ENCODE data around the gene ZBTB40. TPM values are rescaled to one million over a fixed set of nuclear protein-coding genes. Genes with fewer than 3 reads are reported as not detected.

The ZBTB40 gene
- total and polyA plus RNA-seq, 4 donors: 6.6 to 19.3 (median 12.0) TPM

GRCh38 chr1:22454476-22455056, 2.9 kb downstream of the ZBTB40 start:
- no peak overlapping the region for H3K4me3 ChIP-seq
- DNase-seq (peak in 2 of 3 donors; percentile 37 to 55), ATAC-seq (ENCODE audit: insufficient read depth, low FRiP score) (no peak)
- H3K9ac ChIP-seq (ENCODE audit: insufficient read depth in 1 of 2, low read length in 2 of 2): peak overlapping the region in 1 of 2 donors; percentile 8
- H3K36me3 ChIP-seq (ENCODE audit: control insufficient read depth in 4 of 4, insufficient read depth in 4 of 4, low read length in 4 of 4): no peaks in the 10 kb centered on the region
- TF ChIP-seq, protein P1, sequence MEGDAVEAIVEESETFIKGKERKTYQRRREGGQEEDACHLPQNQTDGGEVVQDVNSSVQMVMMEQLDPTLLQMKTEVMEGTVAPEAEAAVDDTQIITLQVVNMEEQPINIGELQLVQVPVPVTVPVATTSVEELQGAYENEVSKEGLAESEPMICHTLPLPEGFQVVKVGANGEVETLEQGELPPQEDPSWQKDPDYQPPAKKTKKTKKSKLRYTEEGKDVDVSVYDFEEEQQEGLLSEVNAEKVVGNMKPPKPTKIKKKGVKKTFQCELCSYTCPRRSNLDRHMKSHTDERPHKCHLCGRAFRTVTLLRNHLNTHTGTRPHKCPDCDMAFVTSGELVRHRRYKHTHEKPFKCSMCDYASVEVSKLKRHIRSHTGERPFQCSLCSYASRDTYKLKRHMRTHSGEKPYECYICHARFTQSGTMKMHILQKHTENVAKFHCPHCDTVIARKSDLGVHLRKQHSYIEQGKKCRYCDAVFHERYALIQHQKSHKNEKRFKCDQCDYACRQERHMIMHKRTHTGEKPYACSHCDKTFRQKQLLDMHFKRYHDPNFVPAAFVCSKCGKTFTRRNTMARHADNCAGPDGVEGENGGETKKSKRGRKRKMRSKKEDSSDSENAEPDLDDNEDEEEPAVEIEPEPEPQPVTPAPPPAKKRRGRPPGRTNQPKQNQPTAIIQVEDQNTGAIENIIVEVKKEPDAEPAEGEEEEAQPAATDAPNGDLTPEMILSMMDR (IDR thresholded peaks at IDR 0.05; ENCODE audit: control extremely low read depth, extremely low read depth): no peak
- H3K9me3 ChIP-seq (ENCODE audit: control insufficient read depth in 4 of 4, insufficient read depth in 3 of 4, low read length in 3 of 4): no peaks in the 10 kb centered on the region
- WGBS, 2 donors: 74 to 87% methylated on average over 4 of the region's 4 CpGs
- peaks cover 4 to 52% (median 26%) of the 10 kb centered on the region in 5 donors for H3K4me1 ChIP-seq (ENCODE audit: control insufficient read depth in 5 of 5, insufficient read depth in 5 of 5, low read length in 5 of 5)
- no peaks in the 10 kb centered on the region for H3K27me3 ChIP-seq (ENCODE audit: control insufficient read depth in 3 of 3, insufficient read depth in 3 of 3, low read length in 2 of 3)
- peak overlapping the region in 1 of 2 donors; percentile 43 for H3K27ac ChIP-seq (ENCODE audit: low read depth in 1 of 2, low read length in 1 of 2)

DNA sequence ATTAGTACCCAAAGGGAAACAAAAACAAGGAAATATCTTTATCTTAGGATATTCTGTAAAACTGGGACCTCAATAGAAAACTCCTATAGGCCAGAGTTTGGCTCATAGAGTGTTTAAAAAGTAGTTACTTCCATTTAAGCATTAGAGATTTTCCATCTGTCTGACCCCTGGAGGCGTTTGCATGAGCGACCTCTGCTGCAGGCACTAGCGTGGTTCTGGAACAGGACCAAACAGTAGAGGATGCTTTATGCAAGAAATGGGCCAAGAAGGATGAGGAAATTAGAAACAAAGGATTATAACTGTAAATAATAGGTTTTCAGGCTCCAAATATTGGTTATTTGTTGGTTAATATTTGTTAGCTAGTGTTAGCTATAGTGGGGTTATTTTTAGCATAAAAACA, 5.7 kb downstream of the ZBTB40 start:
- Histone ChIP-seq H3K27me3 (ENCODE audit: control insufficient read depth in 3 of 3, insufficient read depth in 3 of 3, low read length in 2 of 3) (no peaks in the 10 kb centered on the region), H3K9me3 (ENCODE audit: control insufficient read depth in 4 of 4, insufficient read depth in 3 of 4, low read length in 3 of 4) (no peaks in the 10 kb centered on the region), H3K4me3 (no peak overlapping the region), H3K36me3 (ENCODE audit: control insufficient read depth in 4 of 4, insufficient read depth in 4 of 4, low read length in 4 of 4) (no peaks in the 10 kb centered on the region), H3K27ac (ENCODE audit: low read depth in 1 of 2, low read length in 1 of 2) (no peak overlapping the region), H3K4me1 (ENCODE audit: control insufficient read depth in 5 of 5, insufficient read depth in 5 of 5, low read length in 5 of 5) (peaks cover 7 to 52% (median 26%) of the 10 kb centered on the region in 5 donors), H3K9ac (ENCODE audit: insufficient read depth in 1 of 2, low read length in 2 of 2) (no peak overlapping the region)
- no peak for ATAC-seq (ENCODE audit: insufficient read depth, low FRiP score)
- TF ChIP-seq, protein P1 (IDR thresholded peaks at IDR 0.05; ENCODE audit: control extremely low read depth, extremely low read depth): no peak
- 42 to 53% methylated on average over 3 of the region's 3 CpGs for WGBS, 2 donors
- peak; percentile 86 to 97 (median 97) for DNase-seq

- no peaks in the 10 kb centered on the region for H3K36me3 ChIP-seq (ENCODE audit: control insufficient read depth in 4 of 4, insufficient read depth in 4 of 4, low read length in 4 of 4)
- H3K9me3 ChIP-seq (ENCODE audit: control insufficient read depth in 4 of 4, insufficient read depth in 3 of 4, low read length in 3 of 4): no peaks in the 10 kb centered on the region
- no peaks in the 10 kb centered on the region for H3K27me3 ChIP-seq (ENCODE audit: control insufficient read depth in 3 of 3, insufficient read depth in 3 of 3, low read length in 2 of 3)
- no peak for ATAC-seq (ENCODE audit: insufficient read depth, low FRiP score)
- no peak overlapping the region for H3K27ac ChIP-seq (ENCODE audit: low read depth in 1 of 2, low read length in 1 of 2)
- DNase-seq: no peak
- no peak overlapping the region for H3K9ac ChIP-seq (ENCODE audit: insufficient read depth in 1 of 2, low read length in 2 of 2)
- H3K4me3 ChIP-seq: no peak overlapping the region
- TF ChIP-seq, protein P1 (IDR thresholded peaks at IDR 0.05; ENCODE audit: control extremely low read depth, extremely low read depth): no peak
- H3K4me1 ChIP-seq (ENCODE audit: control insufficient read depth in 5 of 5, insufficient read depth in 5 of 5, low read length in 5 of 5): peaks cover 7 to 47% (median 26%) of the 10 kb centered on the region in 5 donors
Observed at GRCh38 chr1:22457836-22458235, 6.2 kb downstream of the ZBTB40 start.

GRCh38 chr1:22461100-22461499, 9.4 kb downstream of the ZBTB40 start:
- Histone ChIP-seq H3K27me3 (ENCODE audit: control insufficient read depth in 3 of 3, insufficient read depth in 3 of 3, low read length in 2 of 3) (no peaks in the 10 kb centered on the region), H3K36me3 (ENCODE audit: control insufficient read depth in 4 of 4, insufficient read depth in 4 of 4, low read length in 4 of 4) (no peaks in the 10 kb centered on the region), H3K9ac (ENCODE audit: insufficient read depth in 1 of 2, low read length in 2 of 2) (no peak overlapping the region), H3K4me3 (no peak overlapping the region), H3K9me3 (ENCODE audit: control insufficient read depth in 4 of 4, insufficient read depth in 3 of 4, low read length in 3 of 4) (peaks cover 0 to 4% (median under 1%) of the 10 kb centered on the region in 4 donors), H3K27ac (ENCODE audit: low read depth in 1 of 2, low read length in 1 of 2) (no peak overlapping the region), H3K4me1 (ENCODE audit: control insufficient read depth in 5 of 5, insufficient read depth in 5 of 5, low read length in 5 of 5) (peaks cover 5 to 23% (median 11%) of the 10 kb centered on the region in 5 donors)
- ATAC-seq (ENCODE audit: insufficient read depth, low FRiP score) (no peak), DNase-seq (no peak)
- TF ChIP-seq, protein P1 (IDR thresholded peaks at IDR 0.05; ENCODE audit: control extremely low read depth, extremely low read depth): no peak
- WGBS, 2 donors: 83 to 92% methylated on average over 3 of the region's 3 CpGs

Measured in lung (tissue), 12 donors.